NCI-H82 treated with DMSO at 0.1 percent for 48 hours (cell line): ENCODE results near the gene GLIS2.

Experiments
- DNase-seq: peaks from one replicate; lab custom pipeline; 2025; ENCODE audit not compliant: unreplicated experiment; lab: John Stamatoyannopoulos, UW

The GLIS2 gene

DNA sequence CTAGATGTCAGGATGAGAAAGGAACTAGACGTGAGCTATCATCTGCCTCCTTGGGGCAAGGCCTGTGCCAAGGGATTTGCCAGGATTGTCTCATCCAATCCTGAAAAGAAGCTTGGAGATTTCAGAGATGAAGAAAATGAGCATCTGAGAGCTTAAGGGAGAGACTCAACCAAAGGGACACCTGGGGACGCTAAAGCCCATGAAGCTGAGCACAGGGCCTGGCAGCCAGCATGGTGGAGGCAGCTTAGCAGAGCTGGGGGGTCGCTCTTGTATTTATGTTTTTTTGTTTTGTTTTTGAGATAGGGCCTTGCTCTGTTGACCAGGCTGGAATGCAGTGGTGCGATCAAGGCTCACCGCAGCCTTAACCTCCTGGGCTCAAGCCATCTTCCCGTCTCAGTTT lies 18.4 kb upstream of the GLIS2 start:
- no peak for DNase-seq

- peak; percentile 74 for DNase-seq
These were observed 16.9 kb upstream of the GLIS2 start for GRCh38 chr16:4298761-4299522.

DNA sequence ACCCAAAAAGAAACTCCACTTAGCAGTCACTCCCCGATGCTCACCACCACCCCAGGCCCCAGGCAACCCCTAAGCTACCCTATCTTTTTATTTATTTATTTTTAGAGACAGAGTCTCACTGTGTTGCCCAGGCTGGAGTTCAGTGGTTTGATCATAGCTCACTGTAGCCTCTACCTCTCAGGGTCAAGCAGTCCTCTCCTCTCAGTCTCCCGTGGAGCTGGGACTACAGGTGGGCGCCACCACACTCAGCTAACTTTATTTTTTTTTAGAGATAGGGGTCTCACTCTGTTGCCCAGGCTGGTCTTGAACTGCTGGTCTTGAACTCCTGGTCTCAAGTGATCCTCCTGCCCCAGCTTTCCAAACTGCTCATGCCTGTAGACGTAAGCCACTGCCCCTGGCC lies 14.7 kb upstream of the GLIS2 start:
- DNase-seq = no peak

GRCh38 chr16:4301968-4302367 lies 13.9 kb upstream of the GLIS2 start:
- no peak for DNase-seq

DNA sequence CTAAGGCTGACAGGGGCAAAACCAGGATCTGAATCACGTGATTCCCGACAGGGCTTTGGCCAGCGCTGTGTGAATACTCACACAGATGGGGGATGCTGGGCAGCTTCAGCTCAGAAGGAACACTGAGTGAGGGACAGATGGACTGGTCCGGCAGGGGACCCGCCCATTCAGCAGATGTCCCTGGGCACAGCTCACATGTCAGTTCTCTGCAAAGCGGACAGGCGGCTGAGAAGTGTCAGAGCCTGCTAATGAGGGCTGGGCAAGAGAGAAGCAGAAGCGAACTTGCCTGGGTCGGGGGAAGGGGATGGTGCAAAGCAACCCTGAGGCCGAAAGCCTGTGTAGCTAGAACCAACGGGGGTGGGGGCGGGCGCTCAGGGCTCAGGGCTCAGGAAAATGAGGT lies 11.9 kb upstream of the GLIS2 start:
- peak; percentile 73 for DNase-seq

DNA sequence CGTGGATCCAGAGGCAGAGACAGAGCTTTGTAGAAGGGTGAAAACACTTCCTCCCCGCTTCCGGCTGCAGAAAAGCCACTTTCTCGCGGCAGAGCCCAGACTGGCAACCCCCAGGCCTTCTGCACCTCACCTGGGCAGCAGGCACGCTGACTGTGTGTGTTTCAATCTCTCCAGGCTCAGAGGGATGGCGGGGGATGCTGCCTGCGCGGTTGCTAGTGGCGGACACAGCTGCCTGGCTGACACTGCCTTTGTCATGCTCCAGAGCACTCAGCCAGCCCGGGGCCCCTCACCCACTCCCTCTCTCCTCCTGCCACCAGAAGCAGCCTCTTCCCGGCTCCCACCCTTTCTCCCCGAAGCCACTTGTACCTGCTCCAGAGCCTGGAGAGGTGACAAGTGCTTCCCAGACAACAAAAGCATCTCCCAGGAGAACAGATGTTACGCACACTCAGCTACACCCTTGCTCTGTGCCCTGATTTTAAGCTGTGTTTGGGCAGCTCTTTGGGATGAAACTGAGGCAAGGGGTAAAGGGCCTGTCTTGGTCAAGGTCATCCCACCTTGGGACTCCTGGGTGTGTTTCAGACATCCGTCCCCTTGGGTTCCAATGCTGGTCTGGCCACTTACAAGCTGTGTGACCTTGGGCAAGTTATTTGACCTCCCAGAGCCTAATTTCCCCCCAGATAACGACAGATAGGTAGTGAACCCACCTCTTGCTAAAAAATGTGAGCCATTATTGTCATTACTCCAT lies 9.2 kb upstream of the GLIS2 start:
- DNase-seq = peak; percentile 17

DNA sequence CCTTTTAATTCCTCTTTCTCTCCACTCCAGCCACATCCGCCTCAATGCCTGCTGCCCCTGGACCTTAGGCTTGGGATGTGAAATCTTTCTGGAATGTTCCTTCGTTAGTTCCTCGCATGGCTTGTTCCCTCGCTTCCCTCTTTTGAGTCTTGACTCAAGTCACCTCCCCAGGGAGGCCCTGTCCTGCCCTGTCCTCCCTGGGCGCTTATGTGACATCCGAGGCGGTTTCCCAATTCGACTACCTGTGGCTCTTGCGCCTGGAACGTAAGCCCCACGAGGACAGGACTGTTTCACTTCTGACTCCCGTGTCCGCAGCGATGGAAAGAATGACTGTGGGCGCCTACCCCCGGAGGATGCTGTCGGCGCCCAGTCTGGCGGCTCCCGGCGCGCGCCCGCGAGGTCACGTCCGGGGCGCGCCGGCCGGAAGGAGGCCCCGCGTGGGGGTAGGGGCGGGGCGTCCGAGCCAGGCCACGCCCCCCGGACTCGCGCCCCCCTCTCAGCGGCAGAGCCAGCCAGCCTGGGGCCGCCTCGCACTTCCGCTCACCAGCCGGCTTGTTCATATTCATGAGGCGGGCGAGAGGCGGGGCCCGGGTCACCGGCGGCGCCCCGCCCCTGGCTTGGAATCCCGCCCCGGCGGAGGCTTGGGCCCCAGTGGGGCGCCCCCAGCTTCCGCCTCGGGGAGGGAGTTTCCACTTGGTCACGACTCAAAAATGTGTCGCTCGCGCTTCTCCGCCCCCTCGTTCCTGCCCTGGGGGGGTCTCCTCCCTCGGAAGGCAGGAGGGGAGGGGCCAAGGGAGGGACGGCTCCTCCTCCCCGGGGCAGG lies 8.4 kb upstream of the GLIS2 start:
- DNase-seq = peak; percentile 87

DNA sequence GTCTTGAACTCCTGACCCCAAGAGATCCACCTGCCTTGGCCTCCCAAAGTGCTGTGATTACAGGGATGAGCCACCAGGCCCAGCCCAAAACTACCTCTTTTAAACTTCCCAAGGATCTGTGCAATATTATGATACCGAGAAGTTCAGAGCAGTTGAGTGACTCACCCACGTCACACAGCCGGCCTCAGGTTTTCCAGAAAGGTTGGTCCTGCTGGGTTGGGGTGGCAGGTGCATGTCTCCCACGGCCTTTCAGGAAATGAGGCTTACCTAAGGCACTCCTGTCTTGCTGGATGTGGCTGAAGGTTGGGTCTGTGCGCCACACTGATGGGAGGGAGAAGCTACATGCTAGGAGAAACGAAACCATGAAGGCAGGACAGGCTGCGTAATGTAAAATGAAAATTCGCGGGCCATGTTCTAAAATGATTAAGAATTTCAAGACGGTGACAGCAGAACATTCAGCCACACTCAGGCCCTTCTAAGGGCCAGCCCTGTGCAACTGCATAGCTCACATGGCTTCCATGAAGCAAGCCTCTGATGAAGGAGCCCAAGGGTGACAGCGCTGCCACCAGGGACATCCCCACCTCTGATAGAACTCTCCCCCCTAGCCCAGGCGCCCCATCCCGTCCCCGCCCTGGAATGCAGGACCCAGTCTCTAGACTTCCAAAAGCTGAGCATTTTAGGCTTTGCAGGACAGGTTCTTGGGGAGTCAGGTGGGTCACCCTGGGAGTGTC lies 6.6 kb upstream of the GLIS2 start:
- no peak for DNase-seq

- DNase-seq = peak; percentile 33
These were observed 6.0 kb upstream of the GLIS2 start for GRCh38 chr16:4309833-4310266.

- DNase-seq = no peak
These were observed 2.0 kb upstream of the GLIS2 start for GRCh38 chr16:4313563-4314531.

DNA sequence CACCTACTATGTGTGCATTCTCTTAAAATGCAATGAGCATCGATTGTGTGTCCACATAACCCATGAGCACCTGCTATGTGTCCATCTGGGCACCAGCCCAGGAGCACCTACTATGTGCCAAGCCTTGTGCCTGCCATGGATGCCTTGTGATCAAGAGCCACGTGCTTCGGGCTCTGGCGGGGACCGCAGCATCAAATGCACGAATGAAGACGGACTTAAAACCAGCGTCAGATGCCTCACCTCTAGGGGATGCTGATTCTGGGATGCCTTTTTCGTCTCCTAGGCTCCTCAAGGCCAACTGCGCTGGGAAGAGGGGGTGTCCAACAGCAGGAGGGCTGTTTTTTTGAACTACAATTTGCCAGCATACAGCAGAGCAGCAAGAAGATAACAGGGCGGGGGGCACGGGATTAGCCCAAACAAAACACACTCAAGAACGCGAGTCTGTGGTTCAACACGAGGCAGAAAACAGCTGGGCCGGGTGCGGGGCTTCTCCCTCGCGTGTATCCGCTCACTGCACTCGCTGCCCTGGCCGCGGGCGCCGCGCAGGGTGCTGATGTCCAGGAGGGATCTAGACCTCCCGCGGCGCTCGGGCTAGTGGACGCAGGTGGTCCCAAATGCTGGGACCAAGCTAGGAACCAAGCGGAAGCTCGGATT lies 1.2 kb upstream of the GLIS2 start:
- DNase-seq = no peak

- DNase-seq = no peak
These were observed 419 bp downstream of the GLIS2 start for GRCh38 chr16:4316108-4316863.

DNA sequence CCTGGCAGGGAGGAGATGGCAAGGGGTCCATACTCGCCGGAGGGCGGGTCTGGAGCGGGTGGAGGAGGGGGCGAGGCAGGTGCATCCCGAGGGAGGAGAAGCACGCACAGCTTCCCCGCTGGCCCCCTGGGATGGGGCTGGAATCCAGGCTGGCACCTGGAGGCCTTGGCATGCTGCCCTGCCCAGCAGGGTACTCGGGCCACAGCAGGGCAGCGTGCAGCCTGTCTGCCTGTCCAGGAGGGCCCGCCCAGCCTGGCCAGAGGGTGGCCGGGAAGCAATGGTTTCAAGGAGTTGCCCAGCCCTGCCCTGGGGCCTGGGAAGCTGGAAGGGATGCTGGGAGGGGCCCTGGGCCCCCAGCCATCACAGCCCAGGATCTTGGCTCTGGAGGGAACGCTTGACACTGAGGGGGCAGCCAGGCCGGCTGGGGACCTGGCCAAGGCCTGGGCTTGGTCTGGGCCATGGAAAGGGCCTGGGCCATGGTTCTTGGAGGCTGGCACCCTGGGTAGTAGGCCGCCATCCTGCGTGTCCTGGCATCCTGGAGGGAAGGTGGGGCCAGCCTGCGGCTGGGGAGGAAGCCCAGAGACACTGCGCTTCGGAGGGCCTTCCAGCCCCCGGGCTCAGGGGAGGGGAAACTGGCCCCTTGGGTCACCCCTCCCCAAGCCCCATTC lies 1.1 kb downstream of the GLIS2 start:
- DNase-seq = no peak

GRCh38 chr16:4317532-4318450 lies 1.9 kb downstream of the GLIS2 start:
- no peak for DNase-seq

GRCh38 chr16:4318451-4318910 lies 2.6 kb downstream of the GLIS2 start:
- DNase-seq = no peak

GRCh38 chr16:4318967-4319366 lies 3.1 kb downstream of the GLIS2 start:
- DNase-seq = no peak
